HCEC 1CT (cell line): ENCODE measurements around the gene TMEM9.

Experiments
- DNase-seq: peaks from one replicate; pipeline ENCODE4 v3.0.0-alpha.2; 2017

TMEM9 gene

GRCh38 chr1:201154389-201155165 lies at the start of gene TMEM9:
Gene TMEM9, minus strand, starts transcription at chr1:201154474. Its CDS starts 551 bp downstream, at chr1:201153923.
- peak; percentile 85 for DNase-seq

GRCh38 chr1:201198598-201198997 lies 44.3 kb upstream of the TMEM9 start:
- DNase-seq = no peak

- DNase-seq = no peak
These were observed 39.8 kb upstream of the TMEM9 start for GRCh38 chr1:201194046-201194445.

GRCh38 chr1:201192261-201192788 lies 38.1 kb upstream of the TMEM9 start:
- DNase-seq = peak; percentile 17

- DNase-seq = peak; percentile 97
These were observed 37.5 kb upstream of the TMEM9 start for GRCh38 chr1:201191653-201192260.

- no peak for DNase-seq
These were observed 36.4 kb upstream of the TMEM9 start, which contains the start of gene IGFN1 for GRCh38 chr1:201190624-201191051. Gene IGFN1, plus strand, starts transcription at chr1:201190824. Its CDS starts 2,470 bp downstream, at chr1:201193294.

- DNase-seq = no peak
These were observed 35.7 kb upstream of the TMEM9 start for GRCh38 chr1:201190005-201190404.

- no peak for DNase-seq
These were observed 34.8 kb upstream of the TMEM9 start for GRCh38 chr1:201189085-201189484.

- DNase-seq = no peak
These were observed 31.9 kb upstream of the TMEM9 start for GRCh38 chr1:201186192-201186591.

- no peak for DNase-seq
These were observed 31.4 kb upstream of the TMEM9 start for GRCh38 chr1:201185527-201186128.

GRCh38 chr1:201185123-201185453 lies 30.8 kb upstream of the TMEM9 start:
- DNase-seq = no peak

GRCh38 chr1:201184307-201185122 lies 30.2 kb upstream of the TMEM9 start:
- peak; percentile 91 for DNase-seq

- no peak for DNase-seq
These were observed 29.5 kb upstream of the TMEM9 start for GRCh38 chr1:201183753-201184152.

GRCh38 chr1:201183209-201183608 lies 28.9 kb upstream of the TMEM9 start:
- no peak for DNase-seq

GRCh38 chr1:201181726-201182125 lies 27.5 kb upstream of the TMEM9 start:
- DNase-seq = no peak

- no peak for DNase-seq
These were observed 27.0 kb upstream of the TMEM9 start for GRCh38 chr1:201181323-201181722.

- no peak for DNase-seq
These were observed 26.6 kb upstream of the TMEM9 start for GRCh38 chr1:201180901-201181300.

GRCh38 chr1:201180141-201180540 lies 25.9 kb upstream of the TMEM9 start:
- DNase-seq = no peak

- no peak for DNase-seq
These were observed 24.4 kb upstream of the TMEM9 start for GRCh38 chr1:201178718-201179117.

- DNase-seq = peak; percentile 71
These were observed 22.7 kb upstream of the TMEM9 start for GRCh38 chr1:201176940-201177339.

- no peak for DNase-seq
These were observed 21.7 kb upstream of the TMEM9 start for GRCh38 chr1:201175820-201176500.

GRCh38 chr1:201173736-201174135 lies 19.5 kb upstream of the TMEM9 start:
- DNase-seq = no peak
